Skeletal muscle cell (primary cell): Measurements from ENCODE around the gene ZBTB8B.
"Not testable (repeated sequence)": the region's sequence is repeated elsewhere in the genome, so short reads cannot be mapped to it uniquely, and the experiment has no call there.

ENCODE experiments used
- DNase-seq: peaks from one replicate; pipeline ENCODE4 v3.0.0-alpha.2; 2010; ENCODE audit warnings: low read depth
- H3K4me3 ChIP-seq: 2 replicates; pipeline ENCODE4 v1.5.1; 2011; ENCODE audit warnings: low read depth, mild to moderate bottlenecking, control low read depth, low read length, moderate library complexity

ZBTB8B gene

DNA sequence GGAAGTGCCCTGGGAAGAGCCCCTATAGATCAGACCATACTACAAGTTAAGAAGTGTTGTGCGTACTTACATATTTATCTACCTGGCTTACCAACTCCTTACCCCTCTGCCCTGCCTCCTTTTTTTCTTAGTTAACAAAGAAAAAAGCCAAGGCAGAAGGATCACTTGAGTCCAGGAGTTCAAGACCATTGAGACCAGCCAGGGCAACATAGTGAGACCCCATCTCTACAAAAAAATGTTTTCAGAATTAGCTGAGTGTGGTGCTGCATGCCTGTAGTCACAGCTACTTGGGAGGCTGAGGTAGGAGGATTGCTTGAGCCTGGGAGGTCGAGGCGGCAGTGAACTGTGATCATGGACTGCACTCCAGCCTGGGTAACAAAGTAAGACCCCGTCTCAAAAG, 1.9 kb downstream of the ZBTB8B start:
- no peak overlapping the region for H3K4me3 ChIP-seq
- DNase-seq: no peak

DNA sequence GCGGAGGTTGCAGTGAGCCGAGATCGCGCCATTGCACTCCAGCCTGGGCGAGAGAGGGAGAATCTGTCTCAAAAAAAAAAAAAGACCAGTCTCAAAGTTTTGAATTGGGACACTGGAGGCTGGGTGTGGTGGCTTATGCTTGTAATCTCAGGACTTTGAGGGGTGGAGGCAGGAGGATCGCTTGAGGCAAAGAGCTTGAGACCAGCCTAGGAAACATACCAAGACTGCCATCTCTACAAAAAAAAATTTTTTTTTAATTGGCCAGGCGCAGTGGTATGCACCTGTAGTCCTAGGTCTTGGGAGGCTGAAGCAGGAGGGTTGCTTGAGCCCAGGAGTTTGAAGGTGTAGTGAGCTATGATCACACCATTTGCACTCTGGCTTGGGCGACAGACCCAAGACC, 3.9 kb downstream of the ZBTB8B start:
- H3K4me3 ChIP-seq: no peak overlapping the region
- no peak for DNase-seq

- no peak overlapping the region for H3K4me3 ChIP-seq
- no peak for DNase-seq
Observed at GRCh38 chr1:32470431-32470830, 5.6 kb downstream of the ZBTB8B start.

- H3K4me3 ChIP-seq: no peak overlapping the region
- DNase-seq: no peak
Observed at GRCh38 chr1:32470991-32471694, 6.3 kb downstream of the ZBTB8B start.

GRCh38 chr1:32471695-32472362, 7.0 kb downstream of the ZBTB8B start:
- DNase-seq: no peak
- no peak overlapping the region for H3K4me3 ChIP-seq

DNA sequence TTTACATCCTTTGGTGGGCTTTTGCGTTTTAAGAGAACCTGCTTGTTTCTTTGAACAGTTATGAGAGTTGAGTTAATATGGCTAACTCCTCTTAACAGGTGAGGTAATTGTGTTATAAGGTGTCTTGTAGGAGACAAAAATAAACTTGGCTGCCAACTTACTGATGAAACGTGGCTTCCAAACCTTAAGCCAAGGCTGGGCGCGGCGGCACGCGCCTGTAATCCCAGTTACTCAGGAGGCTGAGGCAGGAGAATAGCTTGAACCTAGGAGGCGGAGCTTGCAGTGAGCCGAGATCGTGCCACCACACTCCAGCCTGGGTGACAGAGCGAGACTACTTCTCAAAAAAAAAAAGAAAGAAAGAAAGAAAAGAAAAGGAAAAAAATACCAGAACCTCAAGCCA, 8.1 kb downstream of the ZBTB8B start:
- not testable (repeated sequence) for DNase-seq, H3K4me3 ChIP-seq

DNA sequence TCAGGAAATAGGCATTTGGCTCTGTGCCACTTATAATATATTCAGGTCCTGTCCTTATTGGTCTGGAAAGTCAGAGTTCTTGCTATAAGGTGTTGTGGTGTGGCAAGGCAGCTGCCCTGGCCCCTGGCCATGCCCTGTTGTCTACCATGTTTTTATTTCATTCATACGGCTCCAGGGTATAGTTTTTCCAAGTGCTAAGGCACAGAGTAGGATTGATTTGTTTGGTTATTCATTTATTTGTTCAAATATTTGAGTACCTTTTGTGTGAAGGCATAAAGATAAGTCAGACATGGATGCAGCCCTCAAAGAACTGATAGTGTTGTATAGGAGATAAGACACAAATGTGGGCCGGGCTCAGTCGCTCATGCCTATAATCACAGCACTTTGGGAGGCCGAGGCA, 10.1 kb downstream of the ZBTB8B start:
- H3K4me3 ChIP-seq: no peak overlapping the region
- DNase-seq: no peak

DNA sequence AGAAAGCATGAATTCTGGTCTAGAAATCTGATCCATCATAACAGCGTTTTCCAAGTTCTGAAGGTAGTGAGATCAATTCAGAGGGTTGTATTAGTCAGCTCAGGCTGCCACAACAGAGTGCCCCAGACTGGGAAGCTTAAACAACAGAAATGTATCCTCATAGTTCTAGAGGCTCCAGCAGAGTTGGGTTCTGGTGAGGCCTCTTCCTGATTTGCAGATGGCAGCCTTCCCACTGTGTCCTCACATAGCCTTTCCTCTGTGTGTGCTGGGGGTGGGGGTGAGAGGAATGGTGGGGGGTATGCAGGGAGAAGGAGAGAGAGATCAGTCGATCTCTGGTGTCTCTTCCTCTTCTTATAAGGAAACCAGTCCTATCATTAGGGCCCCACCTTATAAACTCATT, 15.1 kb downstream of the ZBTB8B start:
- DNase-seq: no peak
- H3K4me3 ChIP-seq: no peak overlapping the region

DNA sequence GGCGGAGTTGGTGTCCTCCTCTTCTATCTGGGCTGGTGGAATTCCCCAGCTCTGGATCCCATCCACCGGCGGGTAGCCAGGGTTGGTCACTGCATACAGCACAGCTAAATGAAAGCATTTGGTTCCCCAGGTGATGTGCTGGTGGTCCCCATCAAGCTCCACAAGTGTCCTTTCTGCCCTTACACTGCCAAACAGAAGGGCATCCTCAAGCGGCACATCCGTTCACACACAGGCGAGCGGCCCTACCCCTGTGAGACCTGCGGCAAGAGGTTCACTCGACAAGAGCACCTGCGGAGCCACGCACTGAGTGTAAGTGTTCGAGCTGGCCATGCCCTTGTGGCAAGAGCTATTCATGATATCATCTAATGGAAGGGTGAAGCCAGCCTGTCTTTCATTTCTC, 15.9 kb downstream of the ZBTB8B start:
- no peak overlapping the region for H3K4me3 ChIP-seq
- no peak for DNase-seq

GRCh38 chr1:32481788-32482187, 16.9 kb downstream of the ZBTB8B start:
- DNase-seq, H3K4me3 ChIP-seq: not testable (repeated sequence)

GRCh38 chr1:32485554-32486255, 20.8 kb downstream of the ZBTB8B start:
- H3K4me3 ChIP-seq: no peak overlapping the region
- DNase-seq: no peak

- no peak overlapping the region for H3K4me3 ChIP-seq
- no peak for DNase-seq
Observed at GRCh38 chr1:32486463-32487113, 21.7 kb downstream of the ZBTB8B start.

DNA sequence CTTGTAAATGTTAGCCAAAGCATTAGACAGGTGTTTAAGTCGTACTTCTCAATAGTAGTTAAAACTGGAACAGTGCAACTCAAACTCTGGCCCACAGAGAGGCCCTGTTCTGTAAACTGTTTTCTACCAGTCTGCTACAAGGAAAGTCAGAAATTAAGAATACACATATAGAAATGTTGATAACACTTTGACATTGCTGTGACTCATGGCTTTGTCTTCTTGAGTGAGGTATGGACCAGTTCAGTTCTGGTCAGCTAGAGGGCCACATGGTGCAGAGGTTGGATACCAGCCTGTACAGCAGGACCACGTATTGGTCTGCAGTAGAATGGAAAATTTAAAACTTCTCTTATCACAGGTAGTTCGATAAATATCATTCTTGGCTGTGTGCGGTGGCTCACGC, 22.3 kb downstream of the ZBTB8B start:
- no peak overlapping the region for H3K4me3 ChIP-seq
- no peak for DNase-seq

GRCh38 chr1:32489774-32490454, 25.0 kb downstream of the ZBTB8B start:
- no peak for DNase-seq
- no peak overlapping the region for H3K4me3 ChIP-seq

DNA sequence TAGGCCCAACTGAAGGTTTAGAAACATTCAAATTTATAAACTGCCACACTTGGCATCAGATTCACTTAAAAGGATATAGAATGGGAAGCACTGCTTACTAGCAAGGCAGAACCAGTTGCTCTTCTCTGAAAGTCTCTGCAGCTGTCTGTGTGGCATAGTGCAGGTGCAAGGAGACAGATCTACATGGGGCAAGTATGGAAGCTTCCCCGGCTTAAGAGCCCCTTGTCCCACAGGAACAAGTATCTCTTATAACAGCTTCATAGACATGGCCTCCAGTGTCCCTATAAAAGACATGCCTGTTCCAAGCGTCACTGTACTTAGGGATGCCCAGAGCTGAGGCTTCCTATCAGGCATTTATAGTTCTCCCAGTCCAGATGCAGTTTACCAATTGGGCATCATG, 26.5 kb downstream of the ZBTB8B start:
- DNase-seq: no peak
- no peak overlapping the region for H3K4me3 ChIP-seq

DNA sequence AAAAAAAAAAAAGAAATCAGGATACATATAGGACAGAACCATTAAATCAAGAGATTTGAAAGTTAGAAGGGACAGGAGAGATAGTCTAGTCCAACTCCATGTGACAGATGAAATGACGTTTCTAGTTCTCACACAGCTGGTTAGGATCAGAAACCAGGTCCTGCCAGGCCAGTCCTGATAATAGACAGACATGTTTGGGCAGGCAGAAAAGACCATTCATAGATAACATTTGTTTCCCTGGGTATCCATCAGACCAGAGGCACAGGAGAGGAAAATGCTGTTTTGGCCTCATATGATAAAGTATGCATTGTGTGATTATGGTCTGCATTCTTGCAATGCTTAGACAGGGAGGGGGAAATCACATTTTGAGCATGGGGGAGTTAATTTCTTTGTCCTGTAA, 29.3 kb downstream of the ZBTB8B start:
- no peak for DNase-seq
- no peak overlapping the region for H3K4me3 ChIP-seq

- H3K4me3 ChIP-seq: no peak overlapping the region
- DNase-seq: no peak
Observed at GRCh38 chr1:32494711-32495337, 30.0 kb downstream of the ZBTB8B start.

DNA sequence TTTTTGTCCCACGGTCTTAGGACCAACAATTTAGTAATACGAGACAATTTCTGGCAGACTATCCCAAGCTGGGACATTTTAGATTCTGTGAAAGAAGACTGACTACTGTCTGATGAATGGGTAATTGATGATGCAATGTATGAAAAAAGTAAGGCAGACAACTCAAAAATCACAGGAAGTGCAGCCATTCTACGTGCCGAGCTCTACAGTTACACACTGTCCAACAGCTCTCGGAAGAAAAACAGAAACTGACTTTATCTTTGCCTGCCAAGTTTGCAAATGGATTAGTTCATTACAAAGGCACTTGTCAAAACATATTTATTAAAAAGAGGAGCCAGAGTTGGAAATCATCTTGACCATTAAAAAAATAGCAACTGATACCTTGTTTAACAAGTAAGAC, 31.3 kb downstream of the ZBTB8B start:
- peak; percentile 72 for DNase-seq
- no peak overlapping the region for H3K4me3 ChIP-seq

- no peak overlapping the region for H3K4me3 ChIP-seq
- DNase-seq: no peak
Observed at GRCh38 chr1:32498751-32499150, 33.9 kb downstream of the ZBTB8B start.
